Stomach (tissue), 4 donors: ENCODE data around the gene ZNF18.
A peak's percentile ranks its signal among the peaks of the same experiment; 100 is the strongest.

Experiments
- EP300 ChIP-seq: sonication (generic); formaldehyde crosslinking; IDR thresholded peaks from one replicate; pipeline ENCODE4 v1.6.1; 2017; ENCODE audit warnings: antibody characterized with exemption
- POLR2A ChIP-seq, 4 donors: fragments of 450-650 bp; IDR thresholded peaks; one replicate each; pipeline ENCODE4 v1.6.1; 2016; ENCODE audit warnings: antibody characterized with exemption in 4 of 4, control low read depth in 2 of 4, mild to moderate bottlenecking in 1 of 4, moderate library complexity in 1 of 4
- TF ChIP-seq, protein P1 (sequence below), 7 experiments: fragments of 450-650 bp in 4 of 7; fragments of 200-600 bp in 3 of 7; sonication (generic) in 3 of 7; IDR thresholded peaks; one replicate each; pipeline ENCODE4 v1.5.1; 2016 to 2019; ENCODE audit warnings: antibody characterized with exemption in 7 of 7, control low read depth in 2 of 7, mild to moderate bottlenecking in 1 of 7

DNA sequence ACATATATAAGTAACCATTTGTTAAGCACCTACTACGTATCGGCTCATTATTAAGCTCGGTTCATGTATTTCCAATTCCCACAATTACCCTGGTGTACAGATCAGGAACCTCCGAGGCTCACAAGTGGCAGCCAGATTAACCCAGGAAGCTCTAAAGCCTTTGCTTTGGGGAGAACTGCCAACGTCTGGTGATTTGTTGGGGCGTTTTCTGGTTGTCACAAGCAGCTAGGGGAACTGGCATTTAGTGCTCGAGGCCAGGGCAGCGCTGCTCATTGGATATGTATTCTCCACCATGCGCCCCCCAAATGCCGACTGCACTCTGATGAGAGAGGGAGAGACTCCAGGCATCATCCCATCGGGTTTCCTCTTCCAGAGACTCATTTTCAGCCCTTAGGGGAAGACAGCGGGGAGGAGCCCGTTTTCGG is 541 bp downstream of the ZNF18 start:
- TF ChIP-seq, protein P1, sequence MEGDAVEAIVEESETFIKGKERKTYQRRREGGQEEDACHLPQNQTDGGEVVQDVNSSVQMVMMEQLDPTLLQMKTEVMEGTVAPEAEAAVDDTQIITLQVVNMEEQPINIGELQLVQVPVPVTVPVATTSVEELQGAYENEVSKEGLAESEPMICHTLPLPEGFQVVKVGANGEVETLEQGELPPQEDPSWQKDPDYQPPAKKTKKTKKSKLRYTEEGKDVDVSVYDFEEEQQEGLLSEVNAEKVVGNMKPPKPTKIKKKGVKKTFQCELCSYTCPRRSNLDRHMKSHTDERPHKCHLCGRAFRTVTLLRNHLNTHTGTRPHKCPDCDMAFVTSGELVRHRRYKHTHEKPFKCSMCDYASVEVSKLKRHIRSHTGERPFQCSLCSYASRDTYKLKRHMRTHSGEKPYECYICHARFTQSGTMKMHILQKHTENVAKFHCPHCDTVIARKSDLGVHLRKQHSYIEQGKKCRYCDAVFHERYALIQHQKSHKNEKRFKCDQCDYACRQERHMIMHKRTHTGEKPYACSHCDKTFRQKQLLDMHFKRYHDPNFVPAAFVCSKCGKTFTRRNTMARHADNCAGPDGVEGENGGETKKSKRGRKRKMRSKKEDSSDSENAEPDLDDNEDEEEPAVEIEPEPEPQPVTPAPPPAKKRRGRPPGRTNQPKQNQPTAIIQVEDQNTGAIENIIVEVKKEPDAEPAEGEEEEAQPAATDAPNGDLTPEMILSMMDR (IDR thresholded peaks at IDR 0.05) = peak in 1 of 7 experiments; percentile 9
- TF ChIP-seq POLR2A (IDR thresholded peaks at IDR 0.05) (no peak), EP300 (no peak)
